M059J (cell line): ENCODE measurements around the gene BRCA1. TPM values are rescaled to one million over a fixed set of nuclear protein-coding genes. Genes with fewer than 3 reads are reported as not detected.
"Not testable (repeated sequence)": the region's sequence is repeated elsewhere in the genome, so short reads cannot be mapped to it uniquely, and the experiment has no call there.

Experiments
- DNase-seq: peaks from one replicate; pipeline ENCODE4 v3.0.0-alpha.2; 2012; ENCODE audit warnings: low read depth
- total RNA-seq: library from RNA; depleted of rRNA; stranded (reverse); fragments of >200 nt; shearing (Covaris generic); gene quantifications from 2 replicates; pipeline ENCODE4 v1.2.3, GENCODE V29; 2014

BRCA1 gene
- total RNA-seq, 1 experiment from 2014 or later: 30.1 TPM

- no peak for DNase-seq
Measured at GRCh38 chr17:43134774-43135453, 9.8 kb upstream of the BRCA1 start.

GRCh38 chr17:43133439-43133838 lies 8.3 kb upstream of the BRCA1 start:
- DNase-seq: not testable (repeated sequence)

GRCh38 chr17:43132117-43132516 lies 7.0 kb upstream of the BRCA1 start:
- no peak for DNase-seq

- DNase-seq: no peak
Measured at GRCh38 chr17:43129671-43130010, 4.5 kb upstream of the BRCA1 start.

GRCh38 chr17:43127333-43127876 lies 2.2 kb upstream of the BRCA1 start:
- not testable (repeated sequence) for DNase-seq

GRCh38 chr17:43126911-43127290 lies 1.7 kb upstream of the BRCA1 start:
- DNase-seq: no peak

- DNase-seq: peak; percentile 5
Measured at GRCh38 chr17:43125967-43126910, 1.1 kb upstream of the BRCA1 start.

GRCh38 chr17:43118679-43119615 lies 6.2 kb downstream of the BRCA1 start:
- DNase-seq: no peak

- DNase-seq: no peak
Measured at GRCh38 chr17:43114151-43114552, 11.0 kb downstream of the BRCA1 start.

GRCh38 chr17:43106552-43106951 lies 18.6 kb downstream of the BRCA1 start:
- DNase-seq: no peak

- DNase-seq: no peak
Measured at GRCh38 chr17:43105146-43105545, 20.0 kb downstream of the BRCA1 start.

GRCh38 chr17:43104665-43105064 lies 20.5 kb downstream of the BRCA1 start:
- no peak for DNase-seq

- DNase-seq: not testable (repeated sequence)
Measured at GRCh38 chr17:43095364-43095763, 29.8 kb downstream of the BRCA1 start.

GRCh38 chr17:43094129-43094835 lies 30.9 kb downstream of the BRCA1 start:
- DNase-seq: peak; percentile 9

- no peak for DNase-seq
Measured at GRCh38 chr17:43092901-43093300, 32.3 kb downstream of the BRCA1 start.

- no peak for DNase-seq
Measured at GRCh38 chr17:43090022-43090421, 35.1 kb downstream of the BRCA1 start.

- DNase-seq: peak; percentile 9
Measured at GRCh38 chr17:43085474-43085873, 39.7 kb downstream of the BRCA1 start.

GRCh38 chr17:43079641-43080302 lies 45.4 kb downstream of the BRCA1 start:
- DNase-seq: no peak

- DNase-seq: no peak
Measured at GRCh38 chr17:43074869-43075268, 50.3 kb downstream of the BRCA1 start.

- DNase-seq: no peak
Measured at GRCh38 chr17:43070872-43071271, 54.3 kb downstream of the BRCA1 start.
